Smooth muscle cell of the brain vasculature (primary cell): ENCODE data around the gene TREML2.
"Not testable (repeated sequence)": the region's sequence is repeated elsewhere in the genome, so short reads cannot be mapped to it uniquely, and the experiment has no call there.

Experiments used
- DNase-seq: peaks from one replicate; pipeline ENCODE4 v3.0.0-alpha.2; 2012; ENCODE audit warnings: low read depth, low spot score

The TREML2 gene

DNA sequence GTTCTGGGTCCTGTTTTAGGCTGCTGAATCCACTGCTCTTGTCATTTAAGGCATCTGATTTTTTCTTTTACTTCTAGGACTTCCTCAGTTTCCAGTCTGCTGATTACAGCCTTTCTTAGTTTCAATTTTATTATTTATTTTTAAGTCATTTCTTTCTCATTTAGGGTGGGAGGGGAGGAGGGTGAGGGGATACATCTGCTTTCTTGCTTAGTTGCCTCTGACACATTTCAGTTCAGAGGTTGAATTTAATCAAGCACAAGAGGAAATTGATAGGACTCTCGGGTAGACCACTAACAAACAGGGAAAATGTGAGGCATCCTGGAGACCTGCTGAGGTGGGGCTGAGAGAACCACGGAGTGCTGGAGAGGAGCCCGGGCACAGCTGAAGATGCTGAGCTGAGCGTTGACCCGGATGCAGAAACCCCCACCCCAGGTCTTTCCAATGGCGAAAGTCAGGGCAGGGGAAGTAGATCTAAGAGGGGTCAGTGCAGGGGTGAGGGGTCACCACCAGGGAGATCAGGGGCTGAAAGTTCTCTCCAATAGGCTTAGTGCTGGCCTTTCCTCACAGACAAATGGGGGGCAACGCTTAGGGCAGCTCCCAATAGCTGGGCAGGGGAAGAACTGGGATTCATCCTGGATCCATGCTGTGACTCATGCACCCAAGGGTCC, 7.6 kb upstream of the TREML2 start:
- no peak for DNase-seq

DNA sequence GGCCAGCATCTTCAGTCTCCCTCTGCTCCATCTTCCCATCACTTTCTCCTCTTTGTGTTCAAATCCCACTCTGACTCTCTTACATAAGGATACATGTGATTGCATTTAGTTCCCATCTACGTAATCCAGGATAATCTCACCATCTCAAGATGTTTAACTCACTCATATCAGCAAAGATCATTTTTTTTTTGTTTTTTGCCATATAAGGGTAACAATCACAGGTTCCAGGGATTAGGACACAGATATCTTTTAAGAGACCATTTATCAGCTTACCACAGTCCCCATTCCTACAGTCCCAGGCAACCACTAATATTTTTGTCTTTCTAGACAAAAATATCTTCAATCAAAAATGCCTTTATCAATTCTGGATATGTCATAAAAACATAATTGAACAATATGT, 3.2 kb upstream of the TREML2 start:
- no peak for DNase-seq

DNA sequence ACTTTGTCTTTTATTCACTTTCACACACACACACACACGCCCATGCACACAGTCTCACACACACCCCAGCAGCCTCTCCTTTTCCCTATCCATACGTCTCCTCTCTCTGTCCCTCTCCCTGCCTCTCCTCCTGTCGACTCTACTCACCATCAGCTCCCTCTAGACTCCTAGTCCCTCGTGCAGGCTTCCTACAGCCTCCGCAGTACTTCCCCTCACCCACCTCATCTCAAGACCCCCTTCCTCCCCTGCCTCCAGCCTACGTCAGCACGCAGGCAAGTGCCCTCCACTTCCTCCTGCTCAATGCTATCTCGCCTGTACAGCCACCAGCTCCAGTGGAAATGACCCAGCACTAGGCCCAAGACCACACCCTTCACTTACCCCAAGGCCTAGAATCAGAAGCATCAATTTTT, 820 bp upstream of the TREML2 start:
- no peak for DNase-seq

DNA sequence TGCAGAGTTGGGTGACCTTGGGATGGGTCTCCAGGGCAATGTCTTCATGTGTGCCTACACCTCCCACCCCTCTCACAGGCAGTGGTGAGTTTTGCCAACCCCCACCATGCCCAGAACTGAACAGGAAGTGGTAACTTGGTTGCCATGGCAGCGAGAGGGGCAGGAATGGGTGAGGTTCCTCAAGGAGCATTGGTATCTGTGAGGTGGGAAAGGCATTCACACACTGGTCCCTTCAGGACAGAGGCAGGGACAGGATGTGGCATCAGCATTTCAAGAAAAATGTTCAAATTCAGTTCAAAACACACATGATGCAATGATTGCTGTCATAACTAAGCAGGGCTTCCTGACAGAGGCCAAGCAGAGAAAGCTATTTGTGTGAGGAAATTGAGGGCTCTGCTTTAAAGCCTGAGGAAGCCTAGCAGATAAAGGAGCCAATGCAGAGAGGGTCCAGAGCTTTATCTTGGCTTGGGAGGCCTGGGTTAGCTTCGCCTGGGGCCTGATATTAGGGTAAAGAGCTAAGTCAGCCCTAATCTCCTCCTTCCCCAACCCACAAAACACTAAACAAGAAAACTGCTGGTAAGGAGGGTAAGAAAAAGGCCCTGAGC, 551 bp downstream of the TREML2 start:
- DNase-seq, result no peak

DNA sequence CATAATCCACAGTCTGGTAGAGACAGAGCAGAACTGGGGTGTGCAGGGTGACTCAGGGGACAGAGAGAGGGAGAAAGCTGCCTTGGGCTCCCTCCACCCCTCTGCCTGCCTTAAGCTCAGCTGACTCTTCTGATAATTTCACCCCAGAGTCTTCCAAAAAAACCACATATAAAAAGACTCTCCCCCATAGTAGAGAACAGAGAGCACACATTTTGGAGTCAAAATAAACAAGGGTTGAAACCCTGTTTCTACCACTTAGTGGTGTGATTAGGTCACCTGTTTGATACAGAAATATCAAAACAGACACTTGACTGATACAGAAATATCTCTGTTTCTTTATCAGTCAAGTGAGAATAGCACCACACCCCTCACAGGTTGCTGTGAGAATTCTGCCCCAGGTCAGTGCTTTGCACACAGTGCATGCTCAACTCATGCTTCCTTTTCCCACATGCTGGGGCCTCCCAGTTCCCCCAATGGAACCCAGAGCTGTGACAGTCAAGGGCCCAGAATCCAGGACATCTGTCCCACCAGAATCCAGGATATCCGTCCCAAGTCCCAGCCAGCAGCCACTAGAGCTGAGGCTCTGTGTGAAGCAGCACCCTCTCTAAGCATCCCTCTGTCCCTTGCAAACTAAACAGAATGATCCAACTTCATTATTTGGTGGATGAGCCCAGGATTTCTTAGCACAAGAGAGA, 1.2 kb downstream of the TREML2 start:
- no peak for DNase-seq

DNA sequence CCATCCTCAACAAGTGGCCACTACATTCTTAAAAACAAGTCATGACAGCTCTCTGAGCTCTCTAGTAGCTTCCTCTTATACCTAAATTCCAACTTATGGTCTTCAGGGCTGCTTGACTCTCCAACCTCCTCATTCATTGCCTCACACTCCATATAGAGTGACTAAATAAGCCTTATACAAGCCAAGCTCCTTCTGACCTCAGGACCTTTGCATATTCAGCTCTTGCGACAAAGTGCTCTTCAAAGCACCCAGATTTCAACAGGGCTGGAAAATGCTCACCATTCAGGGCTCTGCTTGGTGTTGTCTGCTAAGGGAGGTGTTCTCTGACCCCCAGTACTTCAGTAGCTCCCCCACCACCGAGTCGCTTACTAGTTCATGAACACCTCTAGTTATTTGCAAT, 3.7 kb downstream of the TREML2 start:
- DNase-seq, result no peak

DNA sequence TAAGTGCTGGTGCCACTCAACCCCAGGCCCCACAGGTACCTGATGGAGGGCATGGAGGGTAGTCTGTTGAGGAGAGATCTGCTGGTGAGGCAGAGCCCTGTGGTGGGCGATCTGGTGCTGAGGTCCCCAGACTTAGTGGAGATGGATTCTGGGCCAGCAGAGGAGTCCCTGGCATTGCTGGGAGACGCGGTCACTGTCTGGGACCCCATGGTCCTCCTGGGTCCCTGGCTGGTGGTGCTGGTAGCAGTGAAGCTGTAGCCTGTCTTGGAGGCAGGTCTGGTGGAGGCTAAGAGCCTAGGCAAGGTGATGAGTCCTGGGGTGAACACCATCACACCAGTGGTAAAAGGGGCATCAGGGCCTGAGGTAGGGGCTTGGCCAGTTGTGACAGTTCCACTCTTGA, 6.6 kb downstream of the TREML2 start:
- no peak for DNase-seq

DNA sequence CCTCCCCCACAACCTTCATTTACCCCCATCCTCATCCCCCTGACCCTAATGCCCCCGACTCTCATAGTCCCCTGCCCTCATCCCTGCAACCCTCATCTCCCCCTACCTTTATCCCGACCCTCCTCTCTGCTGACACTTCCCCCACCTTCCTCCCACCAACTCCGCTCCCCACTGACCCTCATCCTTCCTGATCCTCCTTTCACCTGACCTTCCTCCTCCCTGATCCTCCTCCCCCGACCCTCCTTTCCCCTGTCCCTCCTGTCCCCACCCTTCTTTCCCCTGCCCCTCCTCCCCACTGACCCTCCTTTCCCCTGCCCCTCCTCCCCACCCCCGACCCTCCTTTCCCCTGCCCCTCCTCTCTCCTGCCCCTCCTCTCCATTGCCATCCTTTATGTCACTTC, 7.1 kb downstream of the TREML2 start:
- no peak for DNase-seq

DNA sequence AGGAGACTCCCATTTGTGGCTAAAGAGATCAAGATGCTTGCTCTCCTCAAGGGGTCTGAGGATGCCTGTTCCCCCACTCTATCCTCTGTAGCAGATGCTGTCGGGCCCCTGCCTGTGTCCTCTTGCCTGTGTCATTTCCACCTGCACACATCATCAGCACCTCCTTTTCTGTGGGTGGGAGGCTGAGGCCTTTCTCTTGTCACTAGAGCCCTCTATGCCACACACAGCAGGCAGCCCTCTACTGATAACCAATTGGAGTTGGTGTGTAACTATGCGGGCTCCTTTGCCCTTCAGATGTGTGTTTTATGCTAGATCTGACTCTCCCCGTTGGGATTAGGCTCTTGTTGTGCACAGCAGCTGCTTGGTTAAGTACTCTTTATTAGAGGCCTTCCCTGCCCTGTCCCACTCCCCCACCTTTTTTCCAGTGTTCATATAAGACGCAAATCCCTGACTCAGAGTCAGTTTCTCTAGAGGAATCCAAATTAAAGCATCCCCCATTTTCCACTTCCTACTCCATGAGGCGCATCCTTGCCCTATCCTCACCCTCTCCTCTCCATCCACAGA, 7.7 kb downstream of the TREML2 start:
- no peak for DNase-seq

DNA sequence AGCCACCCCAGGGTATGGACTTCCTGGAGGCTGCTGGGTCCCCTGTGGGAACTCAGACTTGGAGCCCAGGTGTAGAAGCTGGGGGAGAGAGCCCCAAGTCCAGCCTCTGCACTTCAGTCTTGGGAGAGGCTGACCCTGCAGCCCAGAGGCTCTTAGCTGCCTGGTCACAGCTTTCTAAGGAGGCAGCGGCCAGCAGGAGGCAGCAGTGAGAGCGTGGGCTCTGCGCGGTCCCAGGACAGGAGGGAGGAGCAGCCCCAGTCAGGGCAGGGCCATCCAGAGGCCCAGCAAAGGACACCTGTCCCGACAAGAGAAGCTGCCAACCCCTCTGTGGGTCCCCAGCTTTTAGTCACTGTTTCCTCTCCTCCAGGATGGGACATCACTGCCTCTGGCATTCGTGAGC, 9.4 kb downstream of the TREML2 start:
- no peak for DNase-seq

DNA sequence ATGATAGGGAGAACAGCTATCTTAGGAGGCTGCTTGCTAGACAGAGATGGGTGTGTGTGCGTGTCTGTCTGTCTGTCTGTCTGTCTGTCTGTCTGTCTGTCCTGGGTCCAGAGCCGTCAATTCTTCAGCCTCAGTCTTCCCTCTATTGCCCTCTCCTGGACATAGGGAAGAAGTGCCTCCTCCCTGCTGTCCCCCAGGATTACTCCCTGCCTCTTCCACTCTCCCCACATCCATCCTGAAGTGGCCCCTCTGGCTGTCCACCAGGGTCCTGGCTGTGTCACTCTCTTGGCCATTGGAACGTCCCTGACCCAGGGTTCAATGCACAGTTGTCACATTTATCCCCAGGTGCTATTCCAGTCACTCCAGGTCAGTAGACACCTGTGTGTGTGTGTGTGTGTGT, 10.2 kb downstream of the TREML2 start:
- no peak for DNase-seq

DNA sequence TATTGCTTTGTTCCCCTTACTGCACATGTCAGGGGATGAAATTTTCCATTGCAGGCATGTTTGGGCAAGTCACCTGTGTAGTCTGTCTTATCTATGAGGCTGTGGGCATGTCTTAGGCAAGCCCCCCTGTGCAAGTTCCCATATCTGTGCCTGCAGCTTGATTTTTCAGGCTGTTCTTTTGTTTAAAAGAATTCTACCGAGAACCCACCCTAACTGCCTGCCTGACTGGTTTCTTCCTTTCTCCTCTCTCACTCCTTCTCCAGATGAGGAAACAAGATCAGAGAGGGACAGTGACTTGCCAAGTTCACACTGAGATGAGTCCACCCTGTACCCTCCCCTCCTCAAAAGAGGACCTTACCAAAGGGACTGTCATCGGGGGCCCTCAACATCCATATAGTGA, 11.0 kb downstream of the TREML2 start:
- DNase-seq, result no peak

DNA sequence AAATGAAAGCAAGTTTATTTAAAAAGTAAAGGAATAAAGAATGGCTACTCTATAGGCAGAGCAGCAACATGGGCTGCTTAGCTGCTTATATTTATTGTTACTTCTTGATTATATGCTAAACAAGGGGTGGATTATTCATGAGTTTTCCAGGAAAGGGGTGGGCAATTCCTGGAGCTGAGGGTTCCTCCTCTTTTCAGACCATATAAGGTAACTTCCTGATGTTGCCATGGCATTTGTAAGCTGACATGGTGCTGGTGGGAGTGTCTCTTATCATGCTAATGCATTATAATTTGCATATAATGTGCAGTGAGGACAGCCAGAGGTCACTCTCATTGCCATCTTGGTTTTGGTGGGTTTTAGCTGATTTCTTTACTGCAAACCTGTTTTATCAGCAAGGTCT, 11.9 kb downstream of the TREML2 start:
- DNase-seq, result not testable (repeated sequence)

DNA sequence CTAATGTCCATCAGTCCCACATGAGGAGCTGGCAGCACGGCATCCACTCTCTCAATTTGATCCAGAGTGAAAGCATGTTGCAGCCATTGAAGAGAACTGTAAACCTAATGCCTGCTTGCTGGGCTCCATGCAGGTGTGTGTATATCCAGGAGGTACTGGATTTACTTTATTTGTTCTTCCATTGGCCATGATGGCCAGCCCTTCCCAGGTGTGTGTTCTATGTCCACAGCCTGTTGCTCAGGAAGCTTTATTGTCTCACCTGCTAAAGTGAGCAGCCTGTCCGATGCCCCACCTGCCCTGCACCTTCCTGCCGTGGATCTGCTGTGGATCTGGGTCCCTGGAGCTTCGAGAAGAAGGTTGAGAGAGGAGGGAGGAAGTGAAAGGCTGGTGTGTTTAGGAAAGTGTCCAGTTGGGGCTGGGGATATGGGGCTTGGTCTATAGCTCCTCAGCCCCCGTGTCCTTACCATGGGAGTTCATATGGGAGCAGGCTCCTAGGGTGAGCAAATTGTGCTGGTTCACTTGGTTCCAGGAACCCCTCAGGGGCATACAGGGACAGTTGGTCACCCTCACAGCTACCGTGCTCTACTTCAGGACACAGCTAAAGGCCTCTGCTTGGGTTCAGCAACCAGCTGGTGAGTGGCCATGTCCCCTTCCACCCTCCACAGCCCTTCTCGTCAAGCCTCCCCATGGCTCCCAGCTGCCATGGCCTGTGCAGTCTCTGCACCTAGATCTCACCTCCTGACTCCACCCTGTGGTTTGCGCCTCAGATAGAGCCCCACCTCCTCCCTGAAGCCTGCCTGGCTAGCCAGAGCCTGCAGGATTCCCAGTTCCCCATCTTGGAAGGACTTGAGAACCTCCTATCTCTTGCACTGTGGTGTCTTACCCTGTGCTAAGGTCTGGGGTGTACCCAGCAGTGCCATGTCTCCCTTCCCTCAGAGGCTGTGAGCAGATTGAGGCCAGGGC, 12.7 kb downstream of the TREML2 start:
- DNase-seq, result no peak

DNA sequence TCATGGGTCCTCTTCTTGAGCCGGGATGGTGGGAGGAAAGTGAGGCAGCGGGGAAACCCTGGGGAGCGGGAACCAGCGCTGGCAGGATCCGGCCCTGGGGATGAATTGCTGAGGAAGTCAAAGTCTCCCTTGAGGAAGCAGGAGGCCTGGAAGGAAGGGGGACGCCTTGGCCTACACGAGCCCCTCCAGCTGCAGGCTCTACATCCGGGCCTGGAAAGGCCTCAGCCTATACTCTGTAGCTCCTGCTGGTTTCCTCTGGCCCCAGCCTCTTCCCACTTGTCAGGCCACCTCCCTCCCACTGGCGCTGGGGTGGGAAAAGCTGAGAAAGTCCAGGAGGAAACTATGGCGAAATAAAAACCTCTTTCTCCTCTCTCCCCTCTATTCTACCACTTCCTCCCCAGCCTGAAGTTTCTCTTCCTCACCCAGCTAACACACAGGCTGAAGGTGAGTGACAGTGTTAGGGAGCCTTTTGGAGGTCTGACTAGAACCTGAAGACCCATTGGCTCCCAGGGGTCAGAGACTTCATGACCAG, 14.9 kb downstream of the TREML2 start:
- DNase-seq, result no peak

DNA sequence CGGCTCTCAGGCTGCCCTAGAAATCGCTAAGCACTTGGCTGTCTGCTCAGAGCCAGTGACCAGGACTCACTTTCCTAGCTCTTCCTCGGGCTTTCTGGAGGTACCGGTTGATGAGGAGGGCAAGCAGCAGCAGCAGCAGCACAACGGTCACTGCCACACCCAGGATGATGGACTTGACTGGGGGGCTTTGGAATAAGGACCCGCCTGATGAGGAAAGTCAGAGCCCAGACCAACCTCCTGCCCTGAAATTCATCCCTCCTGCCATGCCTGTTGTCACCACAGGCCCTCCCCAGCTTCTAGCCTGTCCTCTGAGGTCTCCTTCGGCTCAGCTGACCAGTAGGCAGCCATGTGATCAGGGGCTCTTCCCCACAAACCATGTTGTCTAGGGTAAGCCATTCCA, 16.2 kb downstream of the TREML2 start:
- DNase-seq, result no peak

DNA sequence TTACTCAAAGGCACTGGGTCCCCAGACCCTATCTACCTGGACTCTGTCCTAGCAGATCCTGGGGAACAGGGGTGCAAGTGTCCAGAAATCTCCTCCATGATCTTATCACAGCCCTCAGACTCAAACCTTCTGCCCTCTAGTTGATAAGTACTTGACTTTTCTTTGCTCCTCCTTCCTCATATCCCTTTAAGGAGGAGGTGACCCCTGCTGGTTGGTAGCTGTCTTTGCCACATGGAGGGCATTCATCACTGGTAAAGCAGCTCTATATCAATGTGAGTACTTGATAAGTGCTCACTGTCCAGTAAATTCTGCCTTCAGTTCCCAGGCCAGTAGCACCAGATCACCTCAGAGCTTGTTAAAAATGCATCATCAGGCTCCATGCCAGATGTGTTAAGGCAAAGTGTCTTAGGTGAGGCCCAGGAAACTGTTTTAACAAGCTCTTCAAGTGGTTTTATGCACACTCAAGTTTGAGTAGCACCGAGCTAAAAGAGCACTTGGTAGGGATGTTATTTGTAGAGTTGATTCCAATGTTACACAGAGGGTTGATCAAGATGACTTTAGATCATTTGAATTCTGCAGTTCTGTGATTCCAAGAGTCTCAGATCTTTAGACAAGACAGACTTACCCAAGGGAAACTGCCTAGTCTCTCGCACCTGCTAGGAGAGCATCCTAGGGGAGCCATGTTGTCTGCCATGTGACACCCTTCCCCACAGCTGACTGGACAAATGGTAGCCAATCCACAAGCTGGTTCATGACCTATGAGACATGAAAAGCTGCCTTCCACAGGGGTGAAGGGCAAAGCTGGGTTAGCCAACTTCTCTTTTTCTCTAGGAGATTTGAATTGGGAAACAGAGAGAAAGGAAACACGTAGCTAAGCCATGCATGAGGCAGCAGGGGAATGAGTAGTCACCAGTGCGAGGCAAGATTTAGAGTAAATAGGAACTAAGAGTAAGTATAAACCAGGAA, 18.6 kb downstream of the TREML2 start:
- peak; percentile 18 for DNase-seq

DNA sequence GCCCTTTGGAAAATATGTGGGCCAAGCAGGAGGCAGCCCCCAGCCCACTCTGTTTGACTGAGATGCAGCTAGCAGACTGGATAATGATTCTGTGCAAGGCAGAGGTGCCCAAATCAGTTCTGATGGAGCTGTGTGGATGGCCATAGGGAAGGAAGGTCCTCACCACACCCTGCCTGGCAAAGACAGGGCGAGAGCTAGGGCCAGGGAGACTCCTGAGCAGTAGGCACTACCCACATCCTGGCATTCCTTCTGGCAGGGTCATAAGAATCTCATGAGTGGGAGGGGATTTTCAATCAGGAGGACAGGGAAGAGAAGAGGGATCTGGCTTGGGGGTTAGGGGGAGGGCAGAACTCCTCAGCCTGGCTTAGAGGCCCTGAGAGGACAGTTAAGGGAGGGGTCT, 19.4 kb downstream of the TREML2 start:
- no peak for DNase-seq

DNA sequence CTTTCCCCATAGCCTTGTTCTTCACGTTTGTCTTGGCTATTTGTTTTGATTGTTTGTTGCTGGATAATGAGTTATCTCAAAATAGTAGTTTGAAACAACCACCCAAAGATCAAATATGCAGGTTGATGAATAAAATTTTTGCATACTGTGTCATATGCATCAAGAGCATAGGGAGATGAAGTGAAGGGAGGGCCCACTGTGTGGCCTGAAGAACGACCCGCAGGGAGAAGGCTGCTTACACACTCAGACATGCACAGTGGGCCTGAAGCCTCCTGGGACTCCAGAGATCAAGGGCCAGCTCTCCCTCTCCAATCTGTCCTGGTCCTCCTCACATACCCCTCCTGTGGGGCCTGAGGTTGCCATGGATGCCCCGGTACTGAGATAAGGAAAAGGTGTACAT, 21.8 kb downstream of the TREML2 start:
- no peak for DNase-seq

DNA sequence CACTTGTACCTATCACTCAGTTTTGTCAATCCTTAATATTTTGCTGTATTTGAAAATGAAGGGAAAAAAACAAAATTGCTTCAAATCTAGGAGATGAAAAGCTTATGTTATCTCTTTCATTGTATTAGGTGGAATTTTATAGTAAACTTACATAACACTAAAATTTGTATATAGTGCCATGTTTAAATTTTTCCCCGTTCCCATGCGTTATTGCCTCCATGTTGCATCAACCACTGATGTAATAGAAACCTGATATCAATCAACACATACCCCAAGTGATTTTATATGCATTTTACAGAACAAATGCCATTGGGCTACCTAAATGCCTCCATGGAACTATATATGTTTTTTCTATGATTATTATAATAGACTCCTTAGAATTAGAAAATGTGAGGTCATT, 23.3 kb downstream of the TREML2 start:
- no peak for DNase-seq
